Heart left ventricle (tissue), 13 donors: ENCODE data around the gene SLC16A5.

Experiments
- POLR2A ChIP-seq, 2 donors: fragments of 450-650 bp; IDR thresholded peaks; one replicate each; pipeline ENCODE4 v1.6.1; 2017; ENCODE audit warnings: antibody characterized with exemption in 2 of 2, mild to moderate bottlenecking in 2 of 2, moderate library complexity in 2 of 2
- TF ChIP-seq, protein P1 (sequence below), 12 donors: fragments of 200-600 bp; sonication (generic) in 4 of 12; IDR thresholded peaks; one replicate each; pipeline versions ENCODE4 v1.5.0 to v1.8.0; 2018 to 2022; ENCODE audit warnings: antibody characterized with exemption in 12 of 12, mild to moderate bottlenecking in 5 of 12
- donor health status: ischemic (EF 13 %, LVEDD 7.1; RV severe dilation, severe dysfunction).
- donor health status: DM: no; HTN: yes; CAD: no.
- donor health status: DM: no; HTN: no; CAD: no.
- donor health status: ischemic (EF 25% LVEDD 6.9; RV normal size, moderate dysfunction).
- donor health status: ischemic (EF 25% LVEDD 5.7; RV mildly dilated, moderate dysfunction).
- donor health status: ischemic (EF 35%, LVEDD 5.7; RV mildly dilated, moderate dysfunction).
- donor health status: nonischemic (EF 11% LVEDD 7.7; RV severe dilation, severe dysfunction).
- donor health status: DM: yes; HTN: yes; CAD: no.
- donor health status: PGD.
- donor health status: ischemic (EF 29% LVEDD 5.4; RV normal size, mild dysfunction).
- donor health status: nonischemic (EF 23%, LVEDD 6.1; RV moderate dilation, normal function).

DNA sequence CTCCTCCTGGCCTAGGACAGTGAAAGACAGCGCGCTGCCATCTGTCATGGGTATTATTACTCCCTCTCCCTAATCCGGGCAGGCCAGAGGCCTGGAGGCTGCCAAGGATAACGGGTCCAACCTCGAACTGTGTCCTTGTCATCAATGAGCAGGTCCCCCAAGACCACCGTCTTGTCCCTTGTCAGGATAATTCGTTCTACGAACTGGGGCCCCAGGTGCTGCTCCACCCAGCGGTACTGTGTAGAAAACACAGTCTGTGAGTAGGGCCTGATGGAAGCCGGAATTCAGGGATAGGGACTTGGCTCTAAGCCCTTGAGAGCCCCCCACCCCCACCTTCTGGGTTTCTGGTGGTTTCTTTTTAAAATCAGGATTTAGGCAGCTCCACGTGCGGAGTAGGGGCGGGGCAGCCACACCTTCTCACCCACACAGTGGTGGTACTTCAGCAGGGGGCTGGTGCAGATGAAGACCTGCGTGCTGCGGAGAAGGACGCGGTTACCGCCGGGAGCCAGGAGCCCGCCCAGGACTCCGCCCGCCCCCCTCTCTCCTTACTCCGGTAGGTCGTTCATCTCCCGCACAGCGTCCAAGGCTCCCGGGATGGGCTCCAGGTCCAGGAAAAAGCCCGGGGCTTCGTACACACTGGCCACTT is 43.0 kb downstream of the SLC16A5 start:
- TF ChIP-seq, protein P1, sequence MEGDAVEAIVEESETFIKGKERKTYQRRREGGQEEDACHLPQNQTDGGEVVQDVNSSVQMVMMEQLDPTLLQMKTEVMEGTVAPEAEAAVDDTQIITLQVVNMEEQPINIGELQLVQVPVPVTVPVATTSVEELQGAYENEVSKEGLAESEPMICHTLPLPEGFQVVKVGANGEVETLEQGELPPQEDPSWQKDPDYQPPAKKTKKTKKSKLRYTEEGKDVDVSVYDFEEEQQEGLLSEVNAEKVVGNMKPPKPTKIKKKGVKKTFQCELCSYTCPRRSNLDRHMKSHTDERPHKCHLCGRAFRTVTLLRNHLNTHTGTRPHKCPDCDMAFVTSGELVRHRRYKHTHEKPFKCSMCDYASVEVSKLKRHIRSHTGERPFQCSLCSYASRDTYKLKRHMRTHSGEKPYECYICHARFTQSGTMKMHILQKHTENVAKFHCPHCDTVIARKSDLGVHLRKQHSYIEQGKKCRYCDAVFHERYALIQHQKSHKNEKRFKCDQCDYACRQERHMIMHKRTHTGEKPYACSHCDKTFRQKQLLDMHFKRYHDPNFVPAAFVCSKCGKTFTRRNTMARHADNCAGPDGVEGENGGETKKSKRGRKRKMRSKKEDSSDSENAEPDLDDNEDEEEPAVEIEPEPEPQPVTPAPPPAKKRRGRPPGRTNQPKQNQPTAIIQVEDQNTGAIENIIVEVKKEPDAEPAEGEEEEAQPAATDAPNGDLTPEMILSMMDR (IDR thresholded peaks at IDR 0.05) = peak in 7 of 12 donors; percentile 13 to 50 (median 38)
- TF ChIP-seq POLR2A (IDR thresholded peaks at IDR 0.05) = no peak
